Karpas-422 (cell line): ENCODE measurements around the gene SLC5A10. TPM values are rescaled to one million over a fixed set of nuclear protein-coding genes. Genes with fewer than 3 reads are reported as not detected.
A peak's percentile ranks its signal among the peaks of the same experiment; 100 is the strongest.

Experiments used
- DNase-seq: peaks from one replicate; pipeline ENCODE4 v3.0.0-alpha.2; 2015
- H2AFZ ChIP-seq: fragments of 200-600 bp; sonication (generic); 2 replicates; pipeline ENCODE4 v1.6.1; 2014; ENCODE audit warnings: antibody characterized with exemption, low read length, mixed read lengths
- H3K27ac ChIP-seq: fragments of 200-600 bp; sonication (generic); 2 replicates; pipeline ENCODE4 v1.5.1; 2014; ENCODE audit warnings: mild to moderate bottlenecking, low read length, moderate library complexity
- H3K27me3 ChIP-seq: fragments of 200-600 bp; sonication (generic); 2 replicates; pipeline ENCODE4 v1.6.1; 2014; ENCODE audit warnings: low read length, mixed read lengths
- H3K36me3 ChIP-seq: fragments of 200-600 bp; sonication (generic); 2 replicates; pipeline ENCODE4 v1.6.1; 2014; ENCODE audit warnings: low read length, mixed read lengths; ENCODE audit not compliant: insufficient read depth
- H3K4me1 ChIP-seq: fragments of 200-600 bp; sonication (generic); 2 replicates; pipeline ENCODE4 v1.6.1; 2014; ENCODE audit warnings: mild to moderate bottlenecking, low read length, mixed read lengths
- H3K4me2 ChIP-seq: fragments of 200-600 bp; sonication (generic); 2 replicates; pipeline ENCODE4 v1.6.1; 2014; ENCODE audit warnings: low read length, low read depth, mild to moderate bottlenecking; ENCODE audit not compliant: poor library complexity, severe bottlenecking
- H3K4me3 ChIP-seq: fragments of 200-600 bp; sonication (generic); 2 replicates; pipeline ENCODE4 v1.5.1; 2014; ENCODE audit warnings: mild to moderate bottlenecking, antibody characterized with exemption, low read length, mixed read lengths
- H3K79me2 ChIP-seq: fragments of 200-600 bp; sonication (generic); 2 replicates; pipeline ENCODE4 v1.6.1; 2014; ENCODE audit warnings: mild to moderate bottlenecking, low read length, mixed read lengths
- H3K9ac ChIP-seq: fragments of 200-600 bp; sonication (generic); 2 replicates; pipeline ENCODE4 v1.6.0; 2014; ENCODE audit warnings: low read length
- H3K9me2 ChIP-seq: fragments of 200-600 bp; sonication (generic), shearing (Covaris generic); replicated peaks from 2 replicates; pipeline ENCODE4 v1.6.0; 2014; ENCODE audit warnings: mild to moderate bottlenecking, low read length, moderate library complexity; ENCODE audit not compliant: insufficient read depth
- H3K9me3 ChIP-seq: fragments of 300-700, 200-600 bp; sonication (generic); 2 replicates; pipeline ENCODE4 v1.6.1; 2014; ENCODE audit warnings: low read length, mixed read lengths
- H4K20me1 ChIP-seq: fragments of 200-600 bp; sonication (generic); 2 replicates; pipeline ENCODE4 v1.6.1; 2014; ENCODE audit warnings: mild to moderate bottlenecking, antibody characterized with exemption, low read length, low read depth; ENCODE audit not compliant: insufficient read depth
- total RNA-seq: library from RNA; depleted of rRNA; stranded (reverse); fragments of >200 nt; shearing (Covaris generic); gene quantifications from 2 replicates; pipeline ENCODE4 v1.2.3, GENCODE V29; 2014; ENCODE audit warnings: low replicate concordance

The SLC5A10 gene
- total RNA-seq, 1 experiment from 2014 or later: not detected

DNA sequence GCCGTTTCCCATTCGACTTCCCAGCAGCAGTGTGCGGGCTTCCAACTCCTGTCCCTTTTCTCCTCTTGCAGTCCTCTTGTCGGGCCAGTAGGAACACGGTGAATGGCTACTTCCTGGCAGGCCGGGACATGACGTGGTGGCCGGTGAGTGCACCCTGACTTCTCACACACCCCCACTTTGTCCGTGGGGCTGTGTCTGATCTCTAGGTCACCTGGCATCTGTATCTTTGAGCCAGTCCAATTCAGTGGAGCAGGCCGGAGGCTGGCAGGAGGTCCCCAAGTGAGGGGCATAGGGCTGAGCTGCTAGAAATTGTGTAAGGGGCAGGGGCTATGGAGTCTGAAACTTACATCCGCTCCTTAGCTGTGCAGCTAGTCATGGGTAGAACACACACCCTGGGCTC is 6.6 kb downstream of the SLC5A10 start:
- no peak overlapping the region for H3K27ac ChIP-seq
- H2AFZ ChIP-seq: no peak overlapping the region
- DNase-seq: no peak

DNA sequence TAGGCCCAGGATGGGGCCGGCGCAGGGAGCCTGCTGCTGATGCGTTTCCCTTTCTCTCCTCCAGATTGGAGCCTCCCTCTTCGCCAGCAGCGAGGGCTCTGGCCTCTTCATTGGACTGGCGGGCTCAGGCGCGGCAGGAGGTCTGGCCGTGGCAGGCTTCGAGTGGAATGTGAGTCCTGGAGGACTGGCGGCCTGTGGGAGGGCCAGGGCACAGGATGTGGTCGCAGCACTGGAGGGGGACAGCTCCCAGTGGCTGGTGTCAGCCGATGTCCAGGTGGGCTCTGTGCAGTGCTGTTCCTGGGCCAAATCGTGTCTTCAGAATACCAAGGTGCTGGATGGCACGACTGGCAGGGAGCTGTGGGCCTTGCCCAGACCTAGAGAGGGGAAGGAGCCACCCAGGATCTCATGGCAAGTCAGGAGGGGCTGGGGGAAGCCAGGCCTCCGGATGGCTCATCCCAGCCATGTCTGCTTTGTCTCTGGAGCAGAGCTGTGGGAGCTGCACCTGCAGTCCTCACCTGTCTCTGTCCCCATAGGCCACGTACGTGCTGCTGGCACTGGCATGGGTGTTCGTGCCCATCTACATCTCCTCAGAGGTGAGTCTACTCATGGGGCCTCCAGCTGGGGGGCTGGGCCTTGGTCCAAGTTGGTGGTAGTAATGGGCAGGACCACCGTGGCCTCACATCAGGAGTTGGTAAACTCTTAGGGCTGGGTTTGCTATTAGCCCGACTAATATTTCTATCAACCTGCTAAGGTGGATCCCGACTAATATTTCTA is 7.3 kb downstream of the SLC5A10 start:
- Histone ChIP-seq H3K4me1 (no peaks in the 10 kb centered on the region), H3K9ac (no peak overlapping the region)

More for the DNA sequence above, 6.6 kb downstream of the SLC5A10 start:
- H3K9me3 ChIP-seq: no peaks in the 10 kb centered on the region
- no peaks in the 10 kb centered on the region for H3K36me3 ChIP-seq
- H4K20me1 ChIP-seq: no peaks in the 10 kb centered on the region
- no peaks in the 10 kb centered on the region for H3K79me2 ChIP-seq
- H3K4me3 ChIP-seq: no peak overlapping the region
- H3K4me1 ChIP-seq: no peaks in the 10 kb centered on the region
- H3K9me2 ChIP-seq: no peaks in the 10 kb centered on the region
- H3K4me2 ChIP-seq: no peak overlapping the region
- H3K9ac ChIP-seq: no peak overlapping the region
- no peaks in the 10 kb centered on the region for H3K27me3 ChIP-seq

GRCh38 chr17:18959845-18960240 is 7.9 kb downstream of the SLC5A10 start:
- Histone ChIP-seq H3K79me2 (no peaks in the 10 kb centered on the region), H3K4me1 (no peaks in the 10 kb centered on the region), H3K9me3 (no peaks in the 10 kb centered on the region), H3K4me2 (no peak overlapping the region), H3K9me2 (no peaks in the 10 kb centered on the region), H3K27me3 (no peaks in the 10 kb centered on the region), H3K27ac (no peak overlapping the region), H2AFZ (no peak overlapping the region), H3K4me3 (no peak overlapping the region), H3K36me3 (no peaks in the 10 kb centered on the region), H3K9ac (no peak overlapping the region), H4K20me1 (no peaks in the 10 kb centered on the region)
- DNase-seq: no peak

More for the DNA sequence above, 7.3 kb downstream of the SLC5A10 start:
- Histone ChIP-seq H3K36me3 (no peaks in the 10 kb centered on the region), H3K27me3 (no peaks in the 10 kb centered on the region), H3K27ac (no peak overlapping the region), H2AFZ (no peak overlapping the region), H3K9me3 (no peaks in the 10 kb centered on the region), H4K20me1 (no peaks in the 10 kb centered on the region), H3K79me2 (no peaks in the 10 kb centered on the region), H3K9me2 (no peaks in the 10 kb centered on the region), H3K4me3 (no peak overlapping the region), H3K4me2 (no peak overlapping the region)
- no peak for DNase-seq

DNA sequence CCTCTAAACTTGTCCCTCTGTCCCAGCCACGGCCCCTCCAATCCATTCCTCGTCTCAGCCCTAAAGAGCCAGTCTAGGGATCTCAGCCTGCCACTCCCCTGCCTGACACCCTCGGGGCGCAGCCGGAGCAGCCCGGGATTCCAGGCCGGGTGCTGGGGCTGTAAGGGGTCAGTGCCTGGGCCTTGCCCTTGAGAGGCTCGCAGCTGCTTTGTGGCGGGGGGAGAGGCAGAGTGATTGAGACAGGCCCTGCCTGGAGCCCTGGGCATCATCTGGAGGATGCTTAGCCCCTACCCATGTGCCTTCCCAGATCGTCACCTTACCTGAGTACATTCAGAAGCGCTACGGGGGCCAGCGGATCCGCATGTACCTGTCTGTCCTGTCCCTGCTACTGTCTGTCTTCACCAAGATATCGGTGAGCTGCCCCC is 8.3 kb downstream of the SLC5A10 start:
- Histone ChIP-seq H3K9me3 (no peaks in the 10 kb centered on the region), H3K79me2 (no peaks in the 10 kb centered on the region), H3K9me2 (no peaks in the 10 kb centered on the region), H2AFZ (no peak overlapping the region), H3K4me2 (no peak overlapping the region), H3K4me1 (no peaks in the 10 kb centered on the region), H3K36me3 (no peaks in the 10 kb centered on the region), H3K4me3 (no peak overlapping the region), H3K9ac (no peak overlapping the region), H4K20me1 (no peaks in the 10 kb centered on the region), H3K27me3 (no peaks in the 10 kb centered on the region), H3K27ac (no peak overlapping the region)
- DNase-seq: no peak

DNA sequence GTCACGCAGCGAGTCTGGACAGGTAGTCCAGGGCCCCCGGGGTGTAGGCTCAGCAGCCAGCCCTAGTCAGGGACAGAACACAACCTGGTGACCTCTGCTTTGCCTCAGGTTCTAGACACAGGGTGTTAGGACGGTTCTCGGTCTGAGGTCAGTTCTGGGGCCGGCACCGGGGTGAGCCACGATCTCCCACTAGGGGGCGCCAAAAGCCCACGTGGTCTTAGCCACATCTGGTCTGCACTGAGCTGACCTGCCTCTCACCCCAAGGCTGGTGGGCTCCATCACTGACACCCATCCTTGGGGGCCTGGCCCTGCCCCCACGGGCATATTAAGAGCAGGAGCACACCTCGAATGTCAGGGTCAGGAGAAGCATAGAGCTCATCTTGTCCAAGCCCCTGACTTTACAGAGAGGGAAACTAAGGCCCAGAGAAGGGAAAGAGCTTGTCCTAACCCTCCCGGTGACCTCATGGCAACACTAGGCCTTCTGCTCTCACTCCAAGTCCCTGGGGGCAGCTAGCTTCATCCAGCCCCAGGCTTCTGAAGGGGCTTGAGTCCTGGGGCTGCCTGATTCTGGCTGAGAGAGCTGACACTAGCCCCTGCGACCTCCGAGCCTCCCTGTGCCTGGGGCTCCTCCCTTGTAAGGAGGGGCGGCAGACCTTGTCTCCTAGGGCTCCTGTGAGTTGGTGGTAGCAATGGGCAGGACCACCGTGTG is 9.0 kb downstream of the SLC5A10 start:
- H3K9ac ChIP-seq: no peak overlapping the region
- no peak overlapping the region for H3K4me2 ChIP-seq
- no peak overlapping the region for H3K27ac ChIP-seq
- peak; percentile 92 for DNase-seq
- H2AFZ ChIP-seq: no peak overlapping the region
- no peaks in the 10 kb centered on the region for H3K79me2 ChIP-seq
- no peaks in the 10 kb centered on the region for H3K36me3 ChIP-seq
- H3K9me3 ChIP-seq: no peaks in the 10 kb centered on the region
- no peaks in the 10 kb centered on the region for H3K9me2 ChIP-seq
- no peaks in the 10 kb centered on the region for H4K20me1 ChIP-seq
- no peak overlapping the region for H3K4me3 ChIP-seq
- no peaks in the 10 kb centered on the region for H3K4me1 ChIP-seq
- H3K27me3 ChIP-seq: no peaks in the 10 kb centered on the region

DNA sequence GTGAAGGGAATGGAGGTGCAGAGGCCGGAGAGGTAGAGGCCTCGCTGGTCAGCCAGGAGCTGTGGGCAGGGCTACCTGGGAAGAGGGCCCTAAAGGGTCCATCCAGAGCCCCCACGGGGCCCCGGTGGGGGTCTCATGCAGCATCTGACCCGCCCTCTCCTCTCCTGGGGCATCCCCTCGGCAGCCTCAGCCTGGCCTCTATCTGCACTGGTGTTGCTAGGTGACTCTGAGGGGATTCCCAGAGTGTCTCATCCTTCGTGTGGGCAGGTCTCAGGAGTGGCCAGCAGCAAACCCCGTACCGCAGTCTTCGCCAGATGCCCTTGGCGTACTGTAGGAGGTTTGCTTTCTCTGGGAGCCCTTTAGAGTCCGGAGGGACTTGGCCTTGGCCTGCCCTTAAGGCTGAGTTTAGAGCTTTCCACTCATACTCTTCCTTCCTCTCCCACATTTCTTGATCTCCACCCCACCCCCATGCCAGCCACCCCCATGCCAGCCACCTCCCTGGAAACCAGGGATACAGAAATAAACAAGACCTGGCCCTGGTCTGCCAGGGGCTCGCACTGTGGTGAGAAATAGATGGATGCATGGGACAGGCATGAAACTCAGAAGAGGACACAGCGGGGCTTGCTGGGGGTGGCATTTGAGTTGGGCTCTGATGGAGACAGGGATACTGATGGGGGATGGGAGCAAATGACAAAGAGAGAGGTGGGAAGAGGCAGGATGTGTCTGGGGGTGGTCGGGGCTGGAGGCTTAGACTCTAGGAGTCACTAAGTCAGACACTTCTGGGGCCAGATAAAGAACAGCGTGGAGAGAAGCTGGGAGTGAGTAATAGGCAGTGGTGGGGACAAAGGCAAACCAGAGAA is 9.9 kb downstream of the SLC5A10 start:
- Histone ChIP-seq H3K4me1 (no peaks in the 10 kb centered on the region), H3K9me2 (no peaks in the 10 kb centered on the region), H3K27ac (no peak overlapping the region), H3K4me3 (no peak overlapping the region), H3K36me3 (no peaks in the 10 kb centered on the region), H3K27me3 (no peaks in the 10 kb centered on the region), H3K79me2 (no peaks in the 10 kb centered on the region), H3K4me2 (no peak overlapping the region), H3K9me3 (no peaks in the 10 kb centered on the region), H4K20me1 (no peaks in the 10 kb centered on the region), H2AFZ (no peak overlapping the region), H3K9ac (no peak overlapping the region)
- DNase-seq: no peak

DNA sequence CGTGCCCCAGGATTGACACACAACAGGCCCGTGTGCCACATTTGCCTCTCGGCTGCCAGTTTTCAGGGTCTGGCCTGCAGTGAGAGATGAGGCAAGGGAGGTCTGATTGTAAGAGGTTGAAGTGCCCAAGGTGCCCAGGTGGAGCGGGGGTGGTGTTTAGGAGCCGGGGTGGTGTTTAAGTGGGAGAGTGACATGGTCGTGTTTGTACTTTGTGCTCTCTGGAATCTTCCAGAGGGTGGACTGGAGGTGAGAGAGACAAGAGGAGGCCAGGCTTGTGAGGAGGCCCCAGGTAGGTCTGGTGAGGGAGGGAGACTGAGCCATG is 10.5 kb downstream of the SLC5A10 start:
- Histone ChIP-seq H3K4me3 (no peak overlapping the region), H3K9me3 (no peaks in the 10 kb centered on the region), H3K36me3 (no peaks in the 10 kb centered on the region), H3K9me2 (no peaks in the 10 kb centered on the region), H3K27ac (no peak overlapping the region), H3K79me2 (no peaks in the 10 kb centered on the region), H2AFZ (no peak overlapping the region), H3K4me2 (no peak overlapping the region), H3K9ac (no peak overlapping the region), H3K4me1 (no peaks in the 10 kb centered on the region), H3K27me3 (no peaks in the 10 kb centered on the region), H4K20me1 (no peaks in the 10 kb centered on the region)
- no peak for DNase-seq
